Measurements from ENCODE around the gene MRPS14.

MRPS14 gene

GRCh38 chr1:174982971-174983689 is 40.1 kb downstream of the MRPS14 start:
- no peak for DNase-seq

GRCh38 chr1:174976436-174977108 is 46.7 kb downstream of the MRPS14 start:
- no peak for DNase-seq

DNA sequence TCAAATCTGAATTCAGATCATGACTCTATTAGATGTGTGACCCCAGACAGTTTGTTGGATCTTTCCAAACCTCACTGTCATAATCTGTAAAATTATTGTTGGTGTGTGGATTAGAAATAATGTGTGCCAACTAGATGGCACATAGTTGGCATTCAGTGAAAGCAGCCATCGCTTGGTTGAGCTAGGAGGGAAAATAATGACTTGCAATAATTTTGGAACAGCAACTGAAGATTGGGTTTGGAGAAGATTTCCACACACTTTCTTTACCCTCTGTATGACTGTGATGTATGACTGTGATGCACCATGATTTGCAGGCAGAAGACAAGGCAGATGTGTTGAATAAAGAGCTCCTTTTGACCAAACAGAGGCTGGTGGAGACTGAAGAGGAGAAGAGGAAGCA is 47.5 kb downstream of the MRPS14 start:
- no peak for DNase-seq

DNA sequence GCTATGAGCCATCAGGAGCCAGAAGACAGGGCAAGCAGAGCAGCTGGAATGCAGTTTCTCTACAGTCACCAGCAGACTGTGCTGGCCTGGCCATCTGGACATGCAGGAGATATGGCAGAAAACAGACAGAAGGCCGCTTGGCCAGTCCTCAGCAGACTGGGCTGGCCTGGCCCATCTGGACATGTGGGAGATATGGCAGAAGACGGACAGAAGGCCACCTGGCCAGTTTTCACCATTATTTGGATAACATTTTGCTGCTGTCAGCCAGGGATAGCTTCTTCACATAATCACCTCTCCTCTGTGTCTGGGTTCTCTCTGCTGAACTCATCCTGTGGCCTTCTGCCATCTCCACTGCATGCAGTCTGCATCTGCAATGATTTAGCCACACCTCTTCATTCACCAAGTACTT is 48.5 kb downstream of the MRPS14 start:
- no peak for DNase-seq

- no peak for DNase-seq
Measured at GRCh38 chr1:174971902-174972301, 51.3 kb downstream of the MRPS14 start.

DNA sequence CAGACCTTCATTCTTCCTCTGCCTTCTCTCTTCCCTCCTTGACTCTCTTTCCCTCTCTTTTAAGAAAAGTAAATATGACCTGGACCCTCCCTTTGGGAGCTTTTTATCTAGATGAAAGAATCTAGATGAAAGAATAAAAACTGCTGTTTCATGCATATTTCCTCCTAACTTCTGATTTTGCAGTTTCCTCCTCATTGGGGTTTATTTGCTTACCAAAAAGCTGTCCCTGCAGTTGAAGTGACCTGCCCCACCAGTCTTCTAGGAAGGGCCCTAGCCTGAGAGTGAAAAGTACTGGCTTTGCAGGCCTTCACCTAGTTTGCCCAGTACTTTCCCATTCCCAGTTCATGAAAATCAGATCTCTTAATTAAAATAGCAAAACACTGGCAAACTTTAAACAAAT is 51.8 kb downstream of the MRPS14 start:
- no peak for DNase-seq

DNA sequence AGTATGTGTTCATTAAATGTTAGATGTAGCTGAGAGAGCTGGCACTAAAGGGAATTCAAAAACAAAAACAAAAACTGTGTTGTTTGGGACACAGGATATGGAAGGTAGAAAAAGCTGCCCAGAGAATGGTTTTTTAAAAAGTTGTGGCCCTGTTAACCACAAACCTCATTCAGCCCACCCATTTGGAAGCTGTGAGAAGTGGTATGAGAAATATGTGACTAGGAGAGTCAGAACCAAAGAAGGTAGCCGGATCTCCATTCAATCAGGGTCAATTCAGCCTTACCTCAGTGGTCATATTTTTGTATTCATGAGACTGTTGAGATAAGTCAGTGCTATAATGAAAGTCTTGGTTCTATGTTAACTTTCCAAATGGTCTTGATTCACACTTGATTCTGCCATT is 53.2 kb downstream of the MRPS14 start:
- DNase-seq, result no peak

GRCh38 chr1:174968750-174969244 is 54.4 kb downstream of the MRPS14 start:
- DNase-seq, result no peak

DNA sequence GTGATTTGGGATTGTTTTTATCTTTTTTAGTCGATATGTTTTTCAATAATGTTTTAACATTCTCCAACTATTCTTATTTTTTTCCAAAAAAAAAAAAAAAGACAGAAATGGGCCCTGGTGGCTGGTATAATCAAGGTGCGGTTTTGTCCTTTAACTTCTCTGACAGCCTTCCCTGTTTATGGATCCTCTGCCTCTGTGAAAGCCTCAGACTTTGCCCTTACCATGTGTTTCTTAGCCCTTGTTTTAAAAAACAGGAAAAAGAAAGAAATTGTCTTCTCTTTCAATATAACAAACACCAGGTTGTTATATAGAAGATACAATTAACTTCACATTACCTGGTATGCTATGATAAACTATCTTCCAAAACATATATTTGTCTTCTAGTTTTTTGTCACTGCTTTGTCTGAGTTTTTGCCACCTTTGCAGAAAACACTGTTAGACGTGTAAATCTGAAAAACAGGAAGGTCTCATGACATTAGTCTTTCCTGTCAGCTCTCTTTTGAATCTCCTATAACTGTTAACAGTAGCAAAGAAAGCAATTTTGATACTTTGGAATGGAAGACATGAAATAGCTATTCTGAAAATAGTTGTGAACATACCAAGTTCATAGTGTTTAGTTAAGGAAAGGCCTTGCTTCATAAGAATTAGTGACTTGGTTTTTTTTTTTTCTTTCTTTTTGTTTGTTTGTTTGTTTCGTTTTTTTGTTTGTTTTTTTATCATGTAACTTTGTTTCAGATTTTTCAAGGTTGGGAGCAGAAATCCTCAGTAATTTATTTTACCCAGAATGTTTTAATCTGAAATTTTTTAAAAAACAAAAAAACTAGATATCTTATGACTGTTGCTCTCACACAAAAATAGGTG is 55.1 kb downstream of the MRPS14 start:
- no peak for DNase-seq

- DNase-seq, result no peak
Measured at GRCh38 chr1:174966008-174966572, 57.1 kb downstream of the MRPS14 start.

DNA sequence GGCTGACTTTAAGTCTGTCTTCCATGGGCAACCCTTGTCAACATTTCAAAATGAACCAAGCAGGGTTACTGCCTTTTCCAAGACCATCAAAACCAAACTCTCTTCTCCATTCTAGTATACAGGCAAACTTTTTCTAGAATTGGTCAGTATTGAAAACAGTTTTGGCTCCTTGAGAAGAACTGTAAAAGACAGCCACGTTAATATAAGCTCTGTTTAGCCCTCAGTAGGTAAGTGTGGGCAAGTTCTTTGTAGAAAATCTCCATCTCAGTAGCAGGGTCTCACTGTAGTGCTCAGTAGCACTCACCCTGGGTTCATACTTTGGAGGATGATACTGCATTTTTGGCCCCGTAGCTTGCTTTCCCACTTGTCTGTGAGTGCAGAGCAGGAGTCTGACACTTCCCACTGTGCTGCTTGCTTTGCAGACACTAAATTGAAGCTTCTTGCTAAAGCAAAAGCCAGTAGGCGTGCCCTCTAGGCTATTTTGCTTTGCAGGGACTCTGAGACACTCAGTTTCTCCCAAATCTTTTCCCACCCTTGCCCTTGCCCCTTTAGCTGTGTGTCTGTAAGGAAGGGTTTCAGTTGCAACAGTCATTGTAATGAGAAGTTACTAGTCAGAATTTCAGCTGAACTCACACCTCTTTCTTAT is 57.7 kb downstream of the MRPS14 start:
- DNase-seq, result no peak

DNA sequence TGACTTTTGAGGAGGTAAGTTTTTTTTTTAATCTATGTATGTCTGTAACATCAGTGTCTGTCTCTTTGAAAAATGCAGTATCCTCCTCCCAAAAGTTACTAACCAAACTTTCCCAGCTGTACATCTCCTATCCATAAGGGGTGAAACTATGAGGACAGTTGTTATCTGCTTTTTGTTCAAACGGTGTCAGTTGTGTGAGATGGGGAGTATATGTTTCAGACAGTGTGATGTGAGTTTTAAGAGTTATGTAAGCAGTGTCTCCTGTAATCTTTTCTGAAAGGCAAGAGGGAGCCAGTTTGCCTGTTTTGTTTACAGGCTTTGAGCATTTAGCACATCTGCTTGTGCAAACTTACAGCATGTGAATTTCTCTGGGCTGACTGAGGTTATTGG is 58.3 kb downstream of the MRPS14 start:
- DNase-seq, result no peak

- DNase-seq, result no peak
Measured at GRCh38 chr1:174964261-174964971, 58.8 kb downstream of the MRPS14 start.

DNA sequence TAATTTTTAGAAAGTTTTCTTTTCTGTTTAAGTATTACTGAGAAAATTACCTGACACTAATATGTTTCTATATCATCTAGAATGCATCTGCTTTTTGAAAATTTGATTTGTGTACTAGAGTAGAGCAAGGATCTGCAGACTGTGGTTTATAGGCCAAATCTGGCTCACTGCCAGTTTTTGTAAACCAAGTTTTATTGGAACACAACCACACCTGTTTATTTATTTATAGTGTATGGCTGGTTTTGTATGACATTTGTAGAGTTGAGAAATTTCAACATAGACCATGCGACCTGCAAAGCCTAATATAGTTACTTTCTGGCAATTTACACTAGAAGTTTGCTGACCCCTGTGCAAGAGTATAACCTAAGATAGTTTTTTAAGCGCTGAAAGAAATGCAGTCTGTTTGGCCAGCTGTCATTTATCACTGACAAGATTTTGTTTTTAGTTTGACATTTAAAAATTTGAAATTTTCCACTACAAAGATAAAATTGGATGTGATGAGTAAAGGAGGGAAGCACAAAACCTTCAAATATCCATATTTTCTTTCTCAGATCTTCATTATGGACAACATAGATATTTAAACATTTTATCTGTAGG is 59.6 kb downstream of the MRPS14 start:
- no peak for DNase-seq

Data from stimulated activated CD4-positive, alpha-beta T cell treated with anti-CD3 and anti-CD28 coated beads, Interleukin-12 subunit alpha, Interleukin-12 subunit beta, amount 100 ng/mL, for 4 hours (primary cell).